Upper lobe of right lung (tissue), 1 donor: Measurements from ENCODE around the gene ADAMTSL3. TPM values are rescaled to one million over a fixed set of nuclear protein-coding genes. Genes with fewer than 3 reads are reported as not detected.

ENCODE experiments used
- ATAC-seq: fragments of 200-7000 bp; cut with Tn5 transposase; one replicate; pipeline ENCODE4 v1.9.1; 2020; ENCODE audit warnings: mild to moderate bottlenecking, moderate library complexity
- DNase-seq: peaks from one replicate; pipeline ENCODE4 v3.0.0-alpha.2; 2020
- H3K27ac ChIP-seq: fragments of 200-600 bp; one replicate; pipeline ENCODE4 v1.8.0; 2022
- H3K27me3 ChIP-seq: fragments of 200-600 bp; one replicate; pipeline ENCODE4 v1.8.0; 2022; ENCODE audit warnings: mild to moderate bottlenecking
- H3K36me3 ChIP-seq: fragments of 200-600 bp; one replicate; pipeline ENCODE4 v1.8.0; 2022
- H3K4me1 ChIP-seq: fragments of 200-600 bp; one replicate; pipeline ENCODE4 v1.8.0; 2022
- H3K4me3 ChIP-seq: fragments of 200-600 bp; one replicate; pipeline ENCODE4 v1.8.0; 2022; ENCODE audit warnings: mild to moderate bottlenecking
- H3K9me3 ChIP-seq: fragments of 200-600 bp; one replicate; pipeline ENCODE4 v1.8.0; 2022
- CTCF ChIP-seq: fragments of 200-600 bp; IDR thresholded peaks from one replicate; pipeline ENCODE4 v1.8.0; 2022; ENCODE audit warnings: antibody characterized with exemption
- intact Hi-C: fragments of 100-400 bp; cut with DNase I; formaldehyde crosslinking; loops from one replicate; pipeline ENCODE4 v1.11.0; 2022
- total RNA-seq: library from RNA; stranded (reverse); fragmentation: NEBNext Ultra II Directional; extraction: Animal tissue kit (Norgen Biotek cat#: 25700); gene quantifications from one replicate; pipeline ENCODE4 v1.2.1, GENCODE V29; 2021
- donor health status: DM: no; HTN: yes; CAD: no; lungs with severe emphysema.

ADAMTSL3 gene
- total RNA-seq, 1 donor from 2014 or later: 26.2 TPM

- no peak for ATAC-seq
- Histone ChIP-seq H3K9me3 (no peaks in the 10 kb centered on the region), H3K4me3 (no peak overlapping the region), H3K27ac (no peak overlapping the region), H3K4me1 (peaks cover 3% of the 10 kb centered on the region), H3K36me3 (no peaks in the 10 kb centered on the region), H3K27me3 (no peaks in the 10 kb centered on the region)
- intact Hi-C loops: no loop called here
- TF ChIP-seq CTCF: no peak
- no peak for DNase-seq
Observed at GRCh38 chr15:83769411-83769999, 115.6 kb downstream of the ADAMTSL3 start.

GRCh38 chr15:83775738-83776137 is 121.8 kb downstream of the ADAMTSL3 start:
- Histone ChIP-seq H3K27me3 (no peaks in the 10 kb centered on the region), H3K4me3 (no peak overlapping the region), H3K27ac (no peak overlapping the region), H3K4me1 (no peaks in the 10 kb centered on the region), H3K36me3 (no peaks in the 10 kb centered on the region), H3K9me3 (no peaks in the 10 kb centered on the region)
- no peak for TF ChIP-seq CTCF
- intact Hi-C loops: no loop called here
- ATAC-seq (no peak), DNase-seq (no peak)

- no peaks in the 10 kb centered on the region for H3K4me1 ChIP-seq
- H3K36me3 ChIP-seq: no peaks in the 10 kb centered on the region
- no peak for ATAC-seq
- no peak overlapping the region for H3K4me3 ChIP-seq
- H3K9me3 ChIP-seq: no peaks in the 10 kb centered on the region
- no peak for TF ChIP-seq CTCF
- DNase-seq: no peak
- no peak overlapping the region for H3K27ac ChIP-seq
- intact Hi-C loops: no loop called here
- no peaks in the 10 kb centered on the region for H3K27me3 ChIP-seq
Observed at GRCh38 chr15:83776986-83777385, 123.1 kb downstream of the ADAMTSL3 start.

DNA sequence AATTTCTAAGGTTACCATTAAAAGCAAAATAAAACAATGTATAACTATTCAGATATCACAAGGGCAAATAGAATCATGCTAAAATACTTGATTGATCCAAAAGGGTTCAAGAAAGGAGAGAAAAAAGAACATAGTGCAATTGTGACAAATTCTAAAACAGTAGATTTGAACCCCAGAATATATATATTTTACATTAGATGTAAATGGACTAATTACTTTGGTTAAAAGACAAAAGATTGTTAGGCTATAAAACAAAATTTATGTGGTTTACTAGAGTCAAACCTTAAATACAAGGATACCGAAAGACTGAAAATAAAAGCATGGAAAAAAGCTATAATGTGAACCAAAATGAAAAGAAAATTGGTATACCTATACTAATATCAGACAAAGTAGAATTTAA is 129.3 kb downstream of the ADAMTSL3 start:
- no peak for DNase-seq
- H3K27ac ChIP-seq: no peak overlapping the region
- H3K4me3 ChIP-seq: no peak overlapping the region
- H3K9me3 ChIP-seq: no peaks in the 10 kb centered on the region
- intact Hi-C loops: no loop called here
- no peaks in the 10 kb centered on the region for H3K27me3 ChIP-seq
- ATAC-seq: no peak
- no peaks in the 10 kb centered on the region for H3K36me3 ChIP-seq
- no peaks in the 10 kb centered on the region for H3K4me1 ChIP-seq
- no peak for TF ChIP-seq CTCF

DNA sequence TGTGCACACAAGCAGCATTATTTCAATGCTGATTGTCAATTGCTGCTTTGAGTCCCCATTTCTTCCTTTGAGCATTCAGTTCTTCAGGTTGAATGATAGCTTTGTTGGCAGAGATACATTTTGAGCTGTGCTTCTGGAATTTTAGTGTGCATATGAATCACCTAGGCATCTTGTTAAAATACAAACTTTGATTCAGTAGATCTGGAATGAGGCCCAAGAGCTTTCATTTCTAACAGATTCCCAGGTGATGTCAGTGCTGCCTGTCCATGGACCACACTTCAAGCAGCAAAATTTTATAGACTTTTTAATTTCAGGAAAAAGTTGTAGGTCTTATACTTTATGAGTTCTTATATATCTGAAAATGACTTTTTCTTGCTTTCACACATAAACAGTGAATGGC is 131.1 kb downstream of the ADAMTSL3 start:
- intact Hi-C loops: no loop called here
- H3K27ac ChIP-seq: no peak overlapping the region
- TF ChIP-seq CTCF: no peak
- H3K36me3 ChIP-seq: no peaks in the 10 kb centered on the region
- no peaks in the 10 kb centered on the region for H3K27me3 ChIP-seq
- H3K9me3 ChIP-seq: no peaks in the 10 kb centered on the region
- H3K4me3 ChIP-seq: no peak overlapping the region
- no peak for ATAC-seq
- no peak for DNase-seq
- no peaks in the 10 kb centered on the region for H3K4me1 ChIP-seq

- Histone ChIP-seq H3K36me3 (no peaks in the 10 kb centered on the region), H3K4me3 (no peak overlapping the region), H3K9me3 (no peaks in the 10 kb centered on the region), H3K27me3 (no peaks in the 10 kb centered on the region), H3K4me1 (no peaks in the 10 kb centered on the region), H3K27ac (no peak overlapping the region)
- ATAC-seq: no peak
- intact Hi-C loops: no loop called here
- no peak for DNase-seq
- TF ChIP-seq CTCF: no peak
Observed at GRCh38 chr15:83786336-83786735, 132.4 kb downstream of the ADAMTSL3 start.
